ENCODE data around the gene CXCL10.

DNA sequence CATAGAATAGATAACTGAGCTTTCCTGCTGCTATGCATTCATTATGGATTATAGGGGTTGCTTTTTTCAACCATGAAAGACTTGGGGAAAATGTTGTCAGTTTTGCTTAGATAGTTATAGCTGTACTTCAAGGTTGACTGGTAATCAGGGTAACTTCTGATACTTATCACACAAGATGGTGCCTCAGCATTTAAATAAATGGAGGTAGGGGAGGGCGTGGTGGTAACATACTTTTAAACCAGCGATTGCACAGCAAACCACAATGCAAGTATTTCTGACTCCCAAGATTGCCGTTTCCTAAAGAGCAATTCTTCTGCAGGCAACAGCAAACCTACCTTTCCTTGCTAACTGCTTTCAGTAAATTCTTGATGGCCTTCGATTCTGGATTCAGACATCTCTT, 1.3 kb downstream of the CXCL10 start:
- TF ChIP-seq, protein P1, sequence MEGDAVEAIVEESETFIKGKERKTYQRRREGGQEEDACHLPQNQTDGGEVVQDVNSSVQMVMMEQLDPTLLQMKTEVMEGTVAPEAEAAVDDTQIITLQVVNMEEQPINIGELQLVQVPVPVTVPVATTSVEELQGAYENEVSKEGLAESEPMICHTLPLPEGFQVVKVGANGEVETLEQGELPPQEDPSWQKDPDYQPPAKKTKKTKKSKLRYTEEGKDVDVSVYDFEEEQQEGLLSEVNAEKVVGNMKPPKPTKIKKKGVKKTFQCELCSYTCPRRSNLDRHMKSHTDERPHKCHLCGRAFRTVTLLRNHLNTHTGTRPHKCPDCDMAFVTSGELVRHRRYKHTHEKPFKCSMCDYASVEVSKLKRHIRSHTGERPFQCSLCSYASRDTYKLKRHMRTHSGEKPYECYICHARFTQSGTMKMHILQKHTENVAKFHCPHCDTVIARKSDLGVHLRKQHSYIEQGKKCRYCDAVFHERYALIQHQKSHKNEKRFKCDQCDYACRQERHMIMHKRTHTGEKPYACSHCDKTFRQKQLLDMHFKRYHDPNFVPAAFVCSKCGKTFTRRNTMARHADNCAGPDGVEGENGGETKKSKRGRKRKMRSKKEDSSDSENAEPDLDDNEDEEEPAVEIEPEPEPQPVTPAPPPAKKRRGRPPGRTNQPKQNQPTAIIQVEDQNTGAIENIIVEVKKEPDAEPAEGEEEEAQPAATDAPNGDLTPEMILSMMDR (conservative IDR thresholded peaks at IDR 0.05; ENCODE audit: low read depth, low read length) = no peak
- TF ChIP-seq SMC3 (IDR thresholded peaks at IDR 0.05; ENCODE audit: low read depth, low read length) = no peak
- no peak for TF ChIP-seq RFX5 (IDR thresholded peaks at IDR 0.05; ENCODE audit: low read depth, low read length)
- no peak for TF ChIP-seq POLR2A (IDR thresholded peaks at IDR 0.05; ENCODE audit: low read depth, low read length)
- TF ChIP-seq MAFK (IDR thresholded peaks at IDR 0.05; ENCODE audit: low read depth, low read length) = no peak
- no peak for TF ChIP-seq USF2 (IDR thresholded peaks at IDR 0.05; ENCODE audit: low read depth, low read length)
- no peak for TF ChIP-seq RCOR1 (IDR thresholded peaks at IDR 0.05; ENCODE audit: insufficient replicate concordance, low read length)
- TF ChIP-seq MAZ (IDR thresholded peaks at IDR 0.05; ENCODE audit: borderline replicate concordance, low read depth, low read length) = no peak
- no peak for TF ChIP-seq RAD21 (IDR thresholded peaks at IDR 0.05; ENCODE audit: low read length)
- TF ChIP-seq MXI1 (IDR thresholded peaks at IDR 0.05; ENCODE audit: borderline replicate concordance, low read depth, low read length) = no peak
- TF ChIP-seq ELK1 (IDR thresholded peaks at IDR 0.05; ENCODE audit: borderline replicate concordance, low read depth, low read length) = no peak
- no peak for TF ChIP-seq CEBPB (IDR thresholded peaks at IDR 0.05; ENCODE audit: low read depth, low read length)
- no peak for TF ChIP-seq FOS (IDR thresholded peaks at IDR 0.05; ENCODE audit: low read depth, low read length)
- TF ChIP-seq CHD1 (IDR thresholded peaks at IDR 0.05; ENCODE audit: low read depth, low read length) = no peak
